IPS DF 6.9 (cell line): ENCODE measurements around the gene ADGRD2.

Experiments
- DNase-seq: peaks from one replicate; pipeline ENCODE4 v3.0.0-alpha.2; 2013; ENCODE audit warnings: low read depth, low spot score
- H3K27ac ChIP-seq: one replicate; pipeline ENCODE4 v1.5.1; 2013; ENCODE audit warnings: low read length, control low read depth
- H3K27me3 ChIP-seq: 2 replicates; pipeline ENCODE4 v1.6.1; 2013; ENCODE audit warnings: mild to moderate bottlenecking, low read length; ENCODE audit not compliant: control insufficient read depth, insufficient read depth
- H3K36me3 ChIP-seq: 2 replicates; pipeline ENCODE4 v1.6.1; 2013; ENCODE audit warnings: low read length; ENCODE audit not compliant: control insufficient read depth, insufficient read depth
- H3K4me1 ChIP-seq: 2 replicates; pipeline ENCODE4 v1.6.1; 2013; ENCODE audit warnings: low read length; ENCODE audit not compliant: control insufficient read depth, insufficient read depth
- H3K4me3 ChIP-seq: 2 replicates; pipeline ENCODE4 v1.5.1; 2013; ENCODE audit warnings: mild to moderate bottlenecking, low read length
- H3K9me3 ChIP-seq: 2 replicates; pipeline ENCODE4 v1.6.1; 2013; ENCODE audit warnings: low read length, inconsistent platforms; ENCODE audit not compliant: control insufficient read depth, insufficient read depth
- WGBS: extraction: QIAGEN DNeasy Blood & Tissue Kit; methylation state at CpG from one replicate; pipeline ENCODE4 v1.1.7; 2013; ENCODE audit warnings: mixed read lengths, missing lambda C conversion rate; ENCODE audit not compliant: insufficient read length, insufficient coverage; 5-methylcytosine and 5-hydroxymethylcytosine counted together

Gene ADGRD2

GRCh38 chr9:124521142-124521541 is 70.9 kb downstream of the ADGRD2 start:
- Histone ChIP-seq H3K36me3 (peaks cover 6% of the 10 kb centered on the region; the same call in 1 of the 2 replicates), H3K27ac (no peak overlapping the region), H3K4me3 (no peak overlapping the region), H3K27me3 (no peaks in the 10 kb centered on the region), H3K9me3 (no peaks in the 10 kb centered on the region), H3K4me1 (no peaks in the 10 kb centered on the region)
- DNase-seq: no peak
- WGBS: no CpG with 5 or more reads among the region's 3 CpGs

GRCh38 chr9:124522121-124523098 is 72.2 kb downstream of the ADGRD2 start:
- Histone ChIP-seq H3K4me1 (no peaks in the 10 kb centered on the region), H3K4me3 (no peak overlapping the region), H3K9me3 (no peaks in the 10 kb centered on the region), H3K36me3 (peaks cover 10% of the 10 kb centered on the region; the same call in 1 of the 2 replicates), H3K27me3 (no peaks in the 10 kb centered on the region), H3K27ac (no peak overlapping the region)
- DNase-seq: no peak
- WGBS: no CpG with 5 or more reads among the region's 7 CpGs

GRCh38 chr9:124526174-124526573 is 75.9 kb downstream of the ADGRD2 start:
- Histone ChIP-seq H3K9me3 (no peaks in the 10 kb centered on the region), H3K27me3 (no peaks in the 10 kb centered on the region), H3K27ac (no peak overlapping the region), H3K36me3 (peaks cover 10% of the 10 kb centered on the region; the same call in 1 of the 2 replicates), H3K4me3 (no peak overlapping the region), H3K4me1 (no peaks in the 10 kb centered on the region)
- WGBS: no CpG with 5 or more reads among the region's 2 CpGs
- DNase-seq: no peak

- H3K4me1 ChIP-seq: no peaks in the 10 kb centered on the region
- H3K9me3 ChIP-seq: no peaks in the 10 kb centered on the region
- peaks cover 10% of the 10 kb centered on the region; the same call in 1 of the 2 replicates for H3K36me3 ChIP-seq
- H3K27me3 ChIP-seq: no peaks in the 10 kb centered on the region
- no peak overlapping the region for H3K4me3 ChIP-seq
- no peak overlapping the region for H3K27ac ChIP-seq
- no CpG with 5 or more reads among the region's 3 CpGs for WGBS
- DNase-seq: no peak
Measured at GRCh38 chr9:124527781-124528180, 77.5 kb downstream of the ADGRD2 start.
